HCT116 (cell line): Measurements from ENCODE around the gene ANKIB1. TPM values are rescaled to one million over a fixed set of nuclear protein-coding genes. Genes with fewer than 3 reads are reported as not detected.

ENCODE experiments used
- ATAC-seq: fragments of 200-7000 bp; cut with Tn5 transposase; 2 replicates; pipeline ENCODE4 v1.9.1; 2020; ENCODE audit warnings: mild to moderate bottlenecking, moderate library complexity
- BruUV-seq: library from RNA; stranded (reverse); fragments of 400-500 nt; replicated peaks from 2 replicates; lab custom pipeline; 2021; lab: Mats Ljungman, UMichigan
- CTCF ChIA-PET: fragments of 300-600 bp; sonication (Branson Sonifier 250); formaldehyde crosslinking; loops from one replicate; lab custom pipeline; 2021; ENCODE audit warnings: antibody characterized with exemption; lab: Charles Lee
- POLR2A ChIA-PET: fragments of 300-600, 350-600 bp; sonication (Branson Sonifier 250); formaldehyde crosslinking; loops from one replicate; lab custom pipeline; 2021; ENCODE audit warnings: antibody characterized with exemption; lab: Charles Lee
- RAD21 ChIA-PET, 2 experiments: fragments of 300-600 bp; sonication (Branson Sonifier 250); formaldehyde crosslinking; loops; one replicate each; lab custom pipeline; 2023; ENCODE audit warnings: low total read pairs in 2 of 2; ENCODE audit not compliant: uncharacterized antibody in 2 of 2, unreplicated experiment in 2 of 2, low non-redundant PET in 1 of 2; lab: Charles Lee
- DNase-seq: peaks from one replicate; pipeline ENCODE4 v3.0.0-alpha.2; 2010; ENCODE audit warnings: low read depth, low spot score
- H2AFZ ChIP-seq: fragments of 200-600 bp; shearing (Covaris generic), sonication (generic); 2 replicates; pipeline ENCODE4 v1.6.1; 2017; ENCODE audit warnings: low read depth, mixed run types, mixed read lengths, antibody characterized with exemption, low read length; ENCODE audit not compliant: poor library complexity, severe bottlenecking
- H3K27ac ChIP-seq: 2 replicates; pipeline ENCODE4 v1.5.1; 2012; ENCODE audit warnings: low read depth, low read length
- H3K27me3 ChIP-seq: fragments of 200-600 bp; sonication (generic); 2 replicates; pipeline ENCODE4 v1.6.1; 2016; ENCODE audit warnings: mixed run types, low read length, mixed read lengths; ENCODE audit not compliant: insufficient read depth
- H3K36me3 ChIP-seq, 2 experiments: fragments of 200-500 bp in 1 of 2; fragments of 200-600 bp in 1 of 2; sonication (Bioruptor generic) in 1 of 2; sonication (generic) in 1 of 2; 2 replicates each; pipeline versions ENCODE4 v1.5.1 to v1.6.1; 2014 to 2016; ENCODE audit warnings: low read length in 2 of 2, inconsistent platforms in 1 of 2, mixed read lengths in 1 of 2, mixed run types in 1 of 2; ENCODE audit not compliant: insufficient read depth in 2 of 2, control insufficient read depth in 1 of 2
- H3K4me1 ChIP-seq, 2 experiments: fragments of 200-600 bp in 1 of 2; sonication (generic) in 1 of 2; 2 replicates each; pipeline versions ENCODE4 v1.5.1 to v1.6.1; 2012 to 2017; ENCODE audit warnings: low read length in 2 of 2, inconsistent platforms in 1 of 2, mild to moderate bottlenecking in 1 of 2, mixed read lengths in 1 of 2, mixed run types in 1 of 2, moderate library complexity in 1 of 2; ENCODE audit not compliant: insufficient read depth in 2 of 2, control insufficient read depth in 1 of 2
- H3K4me2 ChIP-seq: fragments of 200-600 bp; sonication (generic); 2 replicates; pipeline ENCODE4 v1.6.1; 2017; ENCODE audit warnings: mixed run types, low read length, mixed read lengths
- H3K4me3 ChIP-seq, 2 experiments: fragments of 200-600 bp in 1 of 2; sonication (generic) in 1 of 2; replicated peaks in 1 of 2; 2 replicates each; pipeline ENCODE4 v1.5.1; 2011 to 2016; ENCODE audit warnings: low read length in 2 of 2, control low read depth in 1 of 2, low read depth in 1 of 2, mild to moderate bottlenecking in 1 of 2, mixed read lengths in 1 of 2, mixed run types in 1 of 2
- H3K79me2 ChIP-seq: fragments of 200-600 bp; sonication (generic); 2 replicates; pipeline ENCODE4 v1.6.1; 2017; ENCODE audit warnings: mild to moderate bottlenecking, mixed run types, low read length, moderate library complexity, mixed read lengths; ENCODE audit not compliant: insufficient read depth
- H3K9ac ChIP-seq: fragments of 200-600 bp; sonication (generic); 2 replicates; pipeline ENCODE4 v1.6.1; 2016; ENCODE audit warnings: low read length, mixed read lengths
- H3K9me2 ChIP-seq: fragments of 200-600 bp; sonication (generic), shearing (Covaris generic); 2 replicates; pipeline ENCODE4 v1.6.1; 2017; ENCODE audit warnings: mixed run types, mild to moderate bottlenecking, moderate library complexity; ENCODE audit not compliant: insufficient read depth
- H3K9me3 ChIP-seq, 2 experiments: fragments of 200-500 bp in 1 of 2; fragments of 200-600 bp in 1 of 2; sonication (Bioruptor generic) in 1 of 2; sonication (generic) in 1 of 2; 2 replicates each; pipeline ENCODE4 v1.6.1; 2014 to 2017; ENCODE audit warnings: low read length in 2 of 2, mixed read lengths in 2 of 2, inconsistent platforms in 1 of 2, low read depth in 1 of 2, mild to moderate bottlenecking in 1 of 2, mixed run types in 1 of 2, moderate library complexity in 1 of 2; ENCODE audit not compliant: control insufficient read depth in 1 of 2, insufficient read depth in 1 of 2
- H4K20me1 ChIP-seq: fragments of 200-600 bp; sonication (generic), shearing (Covaris generic); 2 replicates; pipeline ENCODE4 v1.6.1; 2017; ENCODE audit warnings: mixed run types, mild to moderate bottlenecking, moderate library complexity; ENCODE audit not compliant: insufficient read depth
- CBX3 ChIP-seq: IDR thresholded peaks from 2 replicates; pipeline ENCODE4 v1.6.1; 2012; ENCODE audit warnings: low read depth
- CEBPB ChIP-seq: IDR thresholded peaks from 2 replicates; pipeline ENCODE4 v1.6.1; 2012; ENCODE audit warnings: low read depth
- EGR1 ChIP-seq: IDR thresholded peaks from 2 replicates; pipeline ENCODE4 v1.6.1; 2012; ENCODE audit warnings: low read depth
- ELF1 ChIP-seq: IDR thresholded peaks from 2 replicates; pipeline ENCODE4 v1.6.1; 2012; ENCODE audit warnings: low read depth, borderline replicate concordance
- EZH2 ChIP-seq: fragments of 200-600 bp; sonication (generic); IDR thresholded peaks from 2 replicates; pipeline ENCODE4 v1.6.1; 2017; ENCODE audit warnings: antibody characterized with exemption, mixed run types
- EZH2phosphoT487 ChIP-seq: fragments of 200-600 bp; IDR thresholded peaks from 2 replicates; pipeline ENCODE4 v1.6.1; 2018; ENCODE audit warnings: antibody characterized with exemption, borderline replicate concordance
- FOSL1 ChIP-seq: IDR thresholded peaks from 2 replicates; pipeline ENCODE4 v1.6.1; 2012; ENCODE audit warnings: low read depth
- JUND ChIP-seq: IDR thresholded peaks from 2 replicates; pipeline ENCODE4 v1.6.1; 2012
- POLR2A ChIP-seq: IDR thresholded peaks from 2 replicates; pipeline ENCODE4 v1.7.0; 2011; ENCODE audit warnings: borderline replicate concordance; ENCODE audit not compliant: insufficient read depth, insufficient read length; ENCODE audit errors: extremely low read depth
- POLR2AphosphoS5 ChIP-seq: IDR thresholded peaks from 2 replicates; pipeline ENCODE4 v1.6.1; 2011; ENCODE audit warnings: mild to moderate bottlenecking, low read depth, low read length, moderate library complexity
- SIN3A ChIP-seq: IDR thresholded peaks from 2 replicates; pipeline ENCODE4 v1.6.1; 2012; ENCODE audit warnings: low read depth
- SRF ChIP-seq: IDR thresholded peaks from 2 replicates; pipeline ENCODE4 v1.6.1; 2012; ENCODE audit warnings: low read depth
- YY1 ChIP-seq: IDR thresholded peaks from 2 replicates; pipeline ENCODE4 v1.6.1; 2011; ENCODE audit warnings: low read length, low read depth, moderate library complexity, mild to moderate bottlenecking; ENCODE audit not compliant: insufficient replicate concordance; ENCODE audit errors: extremely low read depth
- ZFX ChIP-seq: fragments of 450-650 bp; IDR thresholded peaks from 2 replicates; pipeline ENCODE4 v1.6.1; 2017
- intact Hi-C: fragments of 100-400 bp; cut with micrococcal nuclease; formaldehyde crosslinking; loops from 2 replicates; pipeline ENCODE4 v1.10.0; 2022
- total RNA-seq: library from RNA; stranded (reverse); gene quantifications from one replicate; pipeline ENCODE4 v1.2.1, GENCODE V29; 2021; ENCODE audit not compliant: unreplicated experiment
- TF ChIP-seq, protein P1 (sequence below): IDR thresholded peaks from 2 replicates; pipeline ENCODE4 v1.6.1; 2012
- TF ChIP-seq, protein P2 (sequence below), 3 experiments: fragments of 200-600 bp in 1 of 3; sonication (generic) in 1 of 3; IDR thresholded peaks in 2 of 3; conservative IDR thresholded peaks in 1 of 3; 2 replicates each; pipeline ENCODE4 v1.5.1; 2012 to 2017; ENCODE audit warnings: low read depth in 2 of 3, low read length in 2 of 3, antibody characterized with exemption in 1 of 3, borderline replicate concordance in 1 of 3, control low read depth in 1 of 3, mild to moderate bottlenecking in 1 of 3, mixed read lengths in 1 of 3, mixed run types in 1 of 3, moderate library complexity in 1 of 3; ENCODE audit not compliant: insufficient read depth in 1 of 3
- TF ChIP-seq, protein P3 (sequence below): IDR thresholded peaks from 2 replicates; pipeline ENCODE4 v1.6.1; 2012
- TF ChIP-seq, protein P4 (sequence below): IDR thresholded peaks from 2 replicates; pipeline ENCODE4 v1.6.1; 2012; ENCODE audit warnings: low read depth

Gene ANKIB1
- total RNA-seq, 1 experiment from 2014 or later: 41.2 TPM

DNA sequence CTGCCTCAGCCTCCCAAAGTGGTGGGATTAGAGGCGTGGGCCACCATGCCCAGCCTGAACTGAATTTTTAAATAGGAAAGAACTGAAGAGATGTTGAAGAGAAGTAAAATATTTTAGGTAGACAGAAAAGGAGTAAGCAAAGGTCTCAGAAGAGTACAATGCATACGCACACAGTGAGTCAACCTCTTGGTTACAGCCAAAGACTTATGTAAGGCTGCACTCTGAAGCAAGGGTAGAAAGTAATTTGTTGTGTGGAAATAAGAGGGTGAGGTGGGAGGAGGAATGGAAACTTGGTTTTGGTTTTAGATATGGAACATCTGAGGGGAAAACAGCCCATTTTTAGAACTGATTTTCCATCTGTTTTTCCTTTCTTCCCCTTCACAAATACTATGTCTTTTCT is 17.7 kb upstream of the ANKIB1 start:
- no peak overlapping the region for H3K9ac ChIP-seq
- POLR2A ChIA-PET: no interaction called here
- no peak overlapping the region for H3K4me2 ChIP-seq
- H3K9me3 ChIP-seq: no peaks in the 10 kb centered on the region
- H2AFZ ChIP-seq: no peak overlapping the region
- no peak for DNase-seq
- no peaks in the 10 kb centered on the region for H3K79me2 ChIP-seq
- no peaks in the 10 kb centered on the region for H3K4me1 ChIP-seq
- H3K4me3 ChIP-seq: no peak overlapping the region
- ATAC-seq: no peak
- no peaks in the 10 kb centered on the region for H4K20me1 ChIP-seq
- no peak overlapping the region for H3K27ac ChIP-seq
- TF ChIP-seq FOSL1 (no peak), SRF (no peak), YY1 (no peak), EZH2 (no peak), EZH2phosphoT487 (no peak), EGR1 (no peak), CEBPB (no peak), SIN3A (no peak), ELF1 (no peak), JUND (no peak), POLR2A (no peak), POLR2AphosphoS5 (no peak), ZFX (no peak), CBX3 (no peak)
- TF ChIP-seq, protein P1, sequence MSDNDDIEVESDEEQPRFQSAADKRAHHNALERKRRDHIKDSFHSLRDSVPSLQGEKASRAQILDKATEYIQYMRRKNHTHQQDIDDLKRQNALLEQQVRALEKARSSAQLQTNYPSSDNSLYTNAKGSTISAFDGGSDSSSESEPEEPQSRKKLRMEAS: no peak
- TF ChIP-seq, protein P2, sequence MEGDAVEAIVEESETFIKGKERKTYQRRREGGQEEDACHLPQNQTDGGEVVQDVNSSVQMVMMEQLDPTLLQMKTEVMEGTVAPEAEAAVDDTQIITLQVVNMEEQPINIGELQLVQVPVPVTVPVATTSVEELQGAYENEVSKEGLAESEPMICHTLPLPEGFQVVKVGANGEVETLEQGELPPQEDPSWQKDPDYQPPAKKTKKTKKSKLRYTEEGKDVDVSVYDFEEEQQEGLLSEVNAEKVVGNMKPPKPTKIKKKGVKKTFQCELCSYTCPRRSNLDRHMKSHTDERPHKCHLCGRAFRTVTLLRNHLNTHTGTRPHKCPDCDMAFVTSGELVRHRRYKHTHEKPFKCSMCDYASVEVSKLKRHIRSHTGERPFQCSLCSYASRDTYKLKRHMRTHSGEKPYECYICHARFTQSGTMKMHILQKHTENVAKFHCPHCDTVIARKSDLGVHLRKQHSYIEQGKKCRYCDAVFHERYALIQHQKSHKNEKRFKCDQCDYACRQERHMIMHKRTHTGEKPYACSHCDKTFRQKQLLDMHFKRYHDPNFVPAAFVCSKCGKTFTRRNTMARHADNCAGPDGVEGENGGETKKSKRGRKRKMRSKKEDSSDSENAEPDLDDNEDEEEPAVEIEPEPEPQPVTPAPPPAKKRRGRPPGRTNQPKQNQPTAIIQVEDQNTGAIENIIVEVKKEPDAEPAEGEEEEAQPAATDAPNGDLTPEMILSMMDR (IDR thresholded peaks at IDR 0.05 in 2 of 3, conservative IDR thresholded peaks at IDR 0.05 in 1 of 3; ENCODE audit: borderline replicate concordance in 1 of 3, insufficient read depth in 1 of 3, low read depth in 2 of 3, low read length in 2 of 3): no peak
- TF ChIP-seq, protein P3, sequence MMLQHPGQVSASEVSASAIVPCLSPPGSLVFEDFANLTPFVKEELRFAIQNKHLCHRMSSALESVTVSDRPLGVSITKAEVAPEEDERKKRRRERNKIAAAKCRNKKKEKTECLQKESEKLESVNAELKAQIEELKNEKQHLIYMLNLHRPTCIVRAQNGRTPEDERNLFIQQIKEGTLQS: no peak
- TF ChIP-seq, protein P4, sequence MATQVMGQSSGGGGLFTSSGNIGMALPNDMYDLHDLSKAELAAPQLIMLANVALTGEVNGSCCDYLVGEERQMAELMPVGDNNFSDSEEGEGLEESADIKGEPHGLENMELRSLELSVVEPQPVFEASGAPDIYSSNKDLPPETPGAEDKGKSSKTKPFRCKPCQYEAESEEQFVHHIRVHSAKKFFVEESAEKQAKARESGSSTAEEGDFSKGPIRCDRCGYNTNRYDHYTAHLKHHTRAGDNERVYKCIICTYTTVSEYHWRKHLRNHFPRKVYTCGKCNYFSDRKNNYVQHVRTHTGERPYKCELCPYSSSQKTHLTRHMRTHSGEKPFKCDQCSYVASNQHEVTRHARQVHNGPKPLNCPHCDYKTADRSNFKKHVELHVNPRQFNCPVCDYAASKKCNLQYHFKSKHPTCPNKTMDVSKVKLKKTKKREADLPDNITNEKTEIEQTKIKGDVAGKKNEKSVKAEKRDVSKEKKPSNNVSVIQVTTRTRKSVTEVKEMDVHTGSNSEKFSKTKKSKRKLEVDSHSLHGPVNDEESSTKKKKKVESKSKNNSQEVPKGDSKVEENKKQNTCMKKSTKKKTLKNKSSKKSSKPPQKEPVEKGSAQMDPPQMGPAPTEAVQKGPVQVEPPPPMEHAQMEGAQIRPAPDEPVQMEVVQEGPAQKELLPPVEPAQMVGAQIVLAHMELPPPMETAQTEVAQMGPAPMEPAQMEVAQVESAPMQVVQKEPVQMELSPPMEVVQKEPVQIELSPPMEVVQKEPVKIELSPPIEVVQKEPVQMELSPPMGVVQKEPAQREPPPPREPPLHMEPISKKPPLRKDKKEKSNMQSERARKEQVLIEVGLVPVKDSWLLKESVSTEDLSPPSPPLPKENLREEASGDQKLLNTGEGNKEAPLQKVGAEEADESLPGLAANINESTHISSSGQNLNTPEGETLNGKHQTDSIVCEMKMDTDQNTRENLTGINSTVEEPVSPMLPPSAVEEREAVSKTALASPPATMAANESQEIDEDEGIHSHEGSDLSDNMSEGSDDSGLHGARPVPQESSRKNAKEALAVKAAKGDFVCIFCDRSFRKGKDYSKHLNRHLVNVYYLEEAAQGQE: no peak
- intact Hi-C loops: no loop called here
- no TSS peak for BruUV-seq
- RAD21 ChIA-PET: no interaction called here
- peaks cover 8 to 12% of the 10 kb centered on the region in 2 experiments; a peak in 3 of 4 replicates for H3K36me3 ChIP-seq
- no peaks in the 10 kb centered on the region for H3K27me3 ChIP-seq
- CTCF ChIA-PET: no interaction called here
- H3K9me2 ChIP-seq: no peaks in the 10 kb centered on the region
